ENCODE results near the gene POSTN.

POSTN gene

DNA sequence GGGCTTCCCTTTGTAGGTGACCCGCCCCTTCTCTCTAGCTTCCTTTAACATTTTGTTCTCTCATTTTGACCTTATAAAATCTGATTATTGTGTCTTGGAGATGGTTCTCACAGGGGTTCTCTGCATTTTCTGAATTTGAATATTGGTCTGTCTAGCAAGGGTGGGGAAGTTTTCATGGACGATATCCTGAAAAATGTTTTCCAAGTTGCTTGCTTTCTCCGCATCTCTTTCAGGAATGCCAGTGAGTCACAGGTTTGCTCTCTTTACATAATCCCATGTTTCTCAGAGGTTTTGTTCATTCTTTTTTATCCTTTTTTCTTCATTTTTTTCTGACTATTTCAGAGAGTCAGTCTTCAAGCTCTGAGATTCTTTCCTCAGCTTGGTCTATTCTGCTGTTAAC lies 53.6 kb downstream of the POSTN start:
- TF ChIP-seq, protein P1, sequence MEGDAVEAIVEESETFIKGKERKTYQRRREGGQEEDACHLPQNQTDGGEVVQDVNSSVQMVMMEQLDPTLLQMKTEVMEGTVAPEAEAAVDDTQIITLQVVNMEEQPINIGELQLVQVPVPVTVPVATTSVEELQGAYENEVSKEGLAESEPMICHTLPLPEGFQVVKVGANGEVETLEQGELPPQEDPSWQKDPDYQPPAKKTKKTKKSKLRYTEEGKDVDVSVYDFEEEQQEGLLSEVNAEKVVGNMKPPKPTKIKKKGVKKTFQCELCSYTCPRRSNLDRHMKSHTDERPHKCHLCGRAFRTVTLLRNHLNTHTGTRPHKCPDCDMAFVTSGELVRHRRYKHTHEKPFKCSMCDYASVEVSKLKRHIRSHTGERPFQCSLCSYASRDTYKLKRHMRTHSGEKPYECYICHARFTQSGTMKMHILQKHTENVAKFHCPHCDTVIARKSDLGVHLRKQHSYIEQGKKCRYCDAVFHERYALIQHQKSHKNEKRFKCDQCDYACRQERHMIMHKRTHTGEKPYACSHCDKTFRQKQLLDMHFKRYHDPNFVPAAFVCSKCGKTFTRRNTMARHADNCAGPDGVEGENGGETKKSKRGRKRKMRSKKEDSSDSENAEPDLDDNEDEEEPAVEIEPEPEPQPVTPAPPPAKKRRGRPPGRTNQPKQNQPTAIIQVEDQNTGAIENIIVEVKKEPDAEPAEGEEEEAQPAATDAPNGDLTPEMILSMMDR (conservative IDR thresholded peaks at IDR 0.05; ENCODE audit: low read depth, low read length), result no peak
- H3K4me3 ChIP-seq (ENCODE audit: low read depth, low read length), result no peak overlapping the region
- DNase-seq (ENCODE audit: low read depth), result no peak

DNA sequence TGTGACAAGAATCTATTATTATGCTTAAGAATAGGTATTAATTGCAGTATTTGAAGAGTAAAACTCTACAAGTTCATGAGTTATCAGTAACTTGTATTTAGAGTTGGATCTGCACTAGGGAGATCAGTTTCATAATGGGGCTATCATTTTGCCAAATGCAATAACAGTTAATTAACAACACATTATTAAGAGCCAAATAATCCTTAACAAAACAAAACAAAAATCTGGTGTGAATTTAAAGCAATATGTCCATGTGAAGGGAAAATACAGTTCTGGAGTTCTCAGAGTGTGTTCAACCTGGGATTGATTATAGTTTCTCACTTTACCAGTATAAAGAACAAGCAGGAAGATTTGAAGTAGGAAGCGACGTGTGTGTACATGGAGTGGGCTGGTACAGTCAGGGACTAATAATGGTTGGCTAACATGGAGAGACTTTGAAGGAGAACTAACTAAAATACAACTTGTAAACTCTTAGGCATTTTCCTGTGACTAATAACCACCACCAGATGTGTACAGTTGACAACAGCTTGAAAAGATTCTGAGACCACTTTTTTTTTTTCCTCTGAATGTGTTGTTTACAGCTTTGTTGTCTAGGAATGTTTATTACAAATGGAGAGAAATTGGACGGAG lies 58.5 kb downstream of the POSTN start:
- TF ChIP-seq, protein P1 (conservative IDR thresholded peaks at IDR 0.05; ENCODE audit: low read depth, low read length), result no peak
- peak; percentile 66 for DNase-seq (ENCODE audit: low read depth)
- no peak overlapping the region for H3K4me3 ChIP-seq (ENCODE audit: low read depth, low read length)

DNA sequence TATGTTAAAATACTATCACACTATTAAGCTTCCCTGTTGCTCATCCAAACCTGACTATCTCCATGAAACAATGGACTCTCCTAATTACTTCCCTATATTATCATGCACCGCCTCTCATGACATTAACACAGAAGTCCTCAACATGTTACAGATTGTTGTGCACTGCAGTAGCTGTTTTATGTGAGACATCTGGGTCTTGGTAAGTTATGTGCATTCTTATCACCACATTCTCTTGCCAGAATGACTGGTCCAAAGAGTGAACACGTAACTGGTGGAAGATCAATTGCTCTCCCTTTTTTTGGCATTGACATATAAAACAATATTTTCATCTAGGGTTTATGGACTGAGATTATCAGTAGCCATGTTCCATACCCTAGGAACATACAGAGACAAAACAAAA lies 59.4 kb downstream of the POSTN start:
- DNase-seq (ENCODE audit: low read depth), result no peak
- TF ChIP-seq, protein P1 (conservative IDR thresholded peaks at IDR 0.05; ENCODE audit: low read depth, low read length), result no peak
- H3K4me3 ChIP-seq (ENCODE audit: low read depth, low read length), result no peak overlapping the region

DNA sequence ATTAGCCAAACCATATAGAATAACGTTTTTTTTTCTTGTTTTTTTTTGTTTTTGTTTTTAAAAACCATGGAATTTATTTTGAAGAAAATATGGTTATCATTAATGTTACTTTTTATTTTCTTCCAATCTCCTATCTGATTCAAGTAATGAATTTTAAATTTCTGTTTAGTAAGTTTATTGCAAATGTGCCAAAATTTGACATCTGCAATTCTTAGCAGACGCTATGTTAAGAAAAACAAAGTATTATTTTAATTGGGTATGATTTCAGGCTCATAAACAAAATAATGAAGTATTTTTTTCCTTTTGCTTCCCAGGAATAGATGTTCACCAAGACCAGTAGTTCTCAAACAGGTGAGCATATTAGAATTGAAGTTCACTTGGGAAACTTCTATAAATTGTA lies 63.1 kb downstream of the POSTN start:
- TF ChIP-seq, protein P1 (conservative IDR thresholded peaks at IDR 0.05; ENCODE audit: low read depth, low read length), result no peak
- no peak for DNase-seq (ENCODE audit: low read depth)
- H3K4me3 ChIP-seq (ENCODE audit: low read depth, low read length), result no peak overlapping the region

DNA sequence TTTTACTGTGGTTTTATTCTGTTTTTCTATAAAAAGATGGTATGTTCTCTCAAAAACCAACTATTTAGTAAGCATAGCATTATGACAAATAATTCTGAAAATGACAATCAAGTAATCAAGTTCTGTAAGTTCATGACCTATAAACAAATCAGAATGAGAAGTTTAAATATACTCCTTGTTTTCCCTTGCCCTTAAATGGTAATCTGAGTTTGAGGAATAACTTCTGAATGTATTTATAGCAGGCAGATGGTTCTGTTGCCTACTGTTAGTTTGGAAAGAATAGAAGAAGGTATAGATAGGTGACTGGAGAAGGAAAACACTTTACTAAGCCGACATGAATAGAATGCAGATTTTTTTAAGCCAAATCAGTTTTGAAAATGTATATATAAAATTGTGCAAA lies 63.9 kb downstream of the POSTN start:
- TF ChIP-seq, protein P1 (conservative IDR thresholded peaks at IDR 0.05; ENCODE audit: low read depth, low read length), result no peak
- H3K4me3 ChIP-seq (ENCODE audit: low read depth, low read length), result no peak overlapping the region
- DNase-seq (ENCODE audit: low read depth), result no peak

DNA sequence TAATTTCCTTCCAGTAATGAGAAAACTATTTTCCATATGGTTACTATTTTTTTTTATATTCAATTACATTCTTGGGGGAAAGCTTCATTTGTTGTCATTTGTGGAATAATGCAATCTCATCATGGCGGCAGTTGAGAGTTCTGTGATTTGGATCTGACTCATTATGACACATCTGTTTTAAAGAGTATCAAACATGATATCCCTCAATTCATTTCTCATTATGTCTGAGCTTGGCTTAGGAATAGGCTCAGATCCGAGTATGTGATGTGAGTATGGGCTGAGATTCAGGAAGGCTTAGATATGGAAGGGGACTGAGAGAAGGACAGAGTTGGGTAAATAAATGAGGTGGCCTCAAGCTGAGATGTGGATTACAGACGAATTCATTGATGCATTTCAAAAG lies 64.4 kb downstream of the POSTN start:
- TF ChIP-seq, protein P1 (conservative IDR thresholded peaks at IDR 0.05; ENCODE audit: low read depth, low read length), result no peak

DNA sequence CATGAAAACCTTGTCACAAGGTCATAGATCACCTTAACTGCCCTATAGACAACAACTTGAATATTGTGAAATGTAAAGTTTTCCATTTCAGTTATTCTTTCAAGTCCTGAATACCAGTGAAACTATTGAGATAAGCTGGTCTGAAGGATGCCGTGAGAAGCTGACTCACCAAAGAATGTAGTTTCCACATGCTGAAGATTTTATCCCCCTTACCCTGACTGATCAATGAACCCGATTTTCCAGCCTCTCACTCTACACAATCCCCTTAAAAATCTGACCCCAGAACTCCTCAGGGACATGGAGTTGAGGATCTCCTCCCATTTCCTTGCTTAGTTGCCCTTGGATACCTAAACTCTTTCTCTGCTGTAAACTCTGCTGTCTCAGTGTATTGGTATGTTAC lies 67.5 kb downstream of the POSTN start:
- peak; percentile 89 for DNase-seq (ENCODE audit: low read depth)
- no peak overlapping the region for H3K4me3 ChIP-seq (ENCODE audit: low read depth, low read length)
- TF ChIP-seq, protein P1 (conservative IDR thresholded peaks at IDR 0.05; ENCODE audit: low read depth, low read length), result no peak

More for the DNA sequence above, 64.4 kb downstream of the POSTN start:
- H3K4me3 ChIP-seq (ENCODE audit: low read depth, low read length), result no peak overlapping the region
- DNase-seq (ENCODE audit: low read depth), result peak; percentile 45
